H1 (cell line): ENCODE measurements around the gene NLK. TPM values are rescaled to one million over a fixed set of nuclear protein-coding genes. Genes with fewer than 3 reads are reported as not detected.

ENCODE experiments used
- BACH1 ChIP-seq: IDR thresholded peaks from 2 replicates; pipeline ENCODE4 v1.6.1; 2012; ENCODE audit warnings: low read length, improper control_type of control experiment
- BCL11A ChIP-seq, 2 experiments: IDR thresholded peaks; one replicate each; pipeline ENCODE4 v1.6.1; 2011; ENCODE audit warnings: low read depth in 2 of 2, low read length in 2 of 2, mild to moderate bottlenecking in 2 of 2
- CHD1 ChIP-seq: IDR thresholded peaks from 2 replicates; pipeline ENCODE4 v1.6.1; 2012; ENCODE audit warnings: low read depth, low read length, improper control_type of control experiment
- EGR1 ChIP-seq: IDR thresholded peaks from 2 replicates; pipeline ENCODE4 v1.6.1; 2011; ENCODE audit warnings: low read depth, low read length, borderline replicate concordance
- JUN ChIP-seq: IDR thresholded peaks from 2 replicates; pipeline ENCODE4 v1.6.1; 2011; ENCODE audit warnings: low read depth, mild to moderate bottlenecking, improper control_type of control experiment, low read length
- KDM5A ChIP-seq: fragments of 200-600 bp; IDR thresholded peaks from 2 replicates; pipeline ENCODE4 v1.7.1; 2012; ENCODE audit warnings: mild to moderate bottlenecking, low read length, inconsistent platforms, mixed read lengths
- NRF1 ChIP-seq: IDR thresholded peaks from 2 replicates; pipeline ENCODE4 v1.6.1; 2011; ENCODE audit warnings: mild to moderate bottlenecking, low read depth, low read length, improper control_type of control experiment
- PHF8 ChIP-seq: fragments of 200-600 bp; sonication (generic); conservative IDR thresholded peaks from 2 replicates; pipeline ENCODE4 v1.7.1; 2012; ENCODE audit warnings: low read depth, mild to moderate bottlenecking, inconsistent platforms, low read length, moderate library complexity
- RFX5 ChIP-seq: IDR thresholded peaks from 2 replicates; pipeline ENCODE4 v1.6.1; 2011; ENCODE audit warnings: low read depth, low read length, improper control_type of control experiment, borderline replicate concordance
- SIX5 ChIP-seq: IDR thresholded peaks from 2 replicates; pipeline ENCODE4 v1.6.1; 2011; ENCODE audit warnings: mild to moderate bottlenecking, low read depth, low read length
- SRF ChIP-seq: IDR thresholded peaks from 2 replicates; pipeline ENCODE4 v1.6.1; 2011; ENCODE audit warnings: mild to moderate bottlenecking, low read depth, low read length, moderate library complexity
- TAF1 ChIP-seq: IDR thresholded peaks from 2 replicates; pipeline ENCODE4 v1.6.1; 2011; ENCODE audit warnings: mild to moderate bottlenecking, low read depth, low read length
- TBP ChIP-seq: IDR thresholded peaks from 2 replicates; pipeline ENCODE4 v1.6.1; 2011; ENCODE audit warnings: low read depth, low read length, improper control_type of control experiment
- USF2 ChIP-seq: IDR thresholded peaks from 2 replicates; pipeline ENCODE4 v1.6.1; 2011; ENCODE audit warnings: low read length, improper control_type of control experiment
- polyA plus RNA-seq, 7 experiments: library from polyadenylated mRNA; depleted of rRNA in 3 of 7; stranded (reverse) in 5 of 7; unstranded in 2 of 7; fragments of >200 nt in 5 of 7; fragments of 200-250 nt in 2 of 7; gene quantifications; 1 replicate in 5 of 7; 2 replicates in 1 of 7; 4 replicates in 1 of 7; pipeline versions ENCODE4 v1.2.1 to v1.2.3, GENCODE V29; 2011 to 2013; ENCODE audit warnings: missing spikeins in 2 of 7, mixed read lengths in 2 of 7
- total RNA-seq: library from RNA; stranded (reverse); fragmentation: NEBNext Ultra II Directional; extraction: Animal tissue kit (Norgen Biotek cat#: 25700); gene quantifications from 2 replicates; pipeline ENCODE4 v1.2.1, GENCODE V29; 2021

The NLK gene
- total and polyA plus RNA-seq, 2 of the 8 experiments (the other 6 are each of a cell fraction or from before 2014, with no cell fraction given), result 30.8 to 49.9 TPM

- no peak for TF ChIP-seq TAF1
- TF ChIP-seq USF2, result no peak
- no peak for TF ChIP-seq BCL11A (IDR thresholded peaks at IDR 0.05; ENCODE audit: low read depth in 2 of 2, low read length in 2 of 2)
- TF ChIP-seq SIX5, result no peak
- TF ChIP-seq PHF8, result no peak
- no peak for TF ChIP-seq EGR1
- TF ChIP-seq JUN, result no peak
- TF ChIP-seq SRF, result no peak
- no peak for TF ChIP-seq RFX5
- no peak for TF ChIP-seq BACH1
- no peak for TF ChIP-seq NRF1
- TF ChIP-seq TBP, result no peak
- no peak for TF ChIP-seq CHD1
- TF ChIP-seq KDM5A, result no peak
These were observed 45.3 kb downstream of the NLK start (continued) for GRCh38 chr17:28087743-28088142.
